Suprapubic skin (tissue), 4 donors: ENCODE measurements around the gene HNF1A.

ENCODE experiments used
- POLR2A ChIP-seq, 2 donors: fragments of 450-650 bp; IDR thresholded peaks; one replicate each; pipeline ENCODE4 v1.6.1; 2017; ENCODE audit warnings: antibody characterized with exemption in 2 of 2, mild to moderate bottlenecking in 2 of 2, moderate library complexity in 2 of 2
- POLR2AphosphoS5 ChIP-seq, 3 donors: sonication (generic); formaldehyde crosslinking; IDR thresholded peaks; one replicate each; pipeline ENCODE4 v1.6.1; 2017; ENCODE audit warnings: antibody characterized with exemption in 3 of 3
- TF ChIP-seq, protein P1 (sequence below), 2 donors: fragments of 200-600 bp in 1 of 2; fragments of 450-650 bp in 1 of 2; sonication (generic) in 1 of 2; IDR thresholded peaks; one replicate each; pipeline ENCODE4 v1.5.1; 2016 to 2019; ENCODE audit warnings: antibody characterized with exemption in 2 of 2, mild to moderate bottlenecking in 1 of 2, moderate library complexity in 1 of 2

DNA sequence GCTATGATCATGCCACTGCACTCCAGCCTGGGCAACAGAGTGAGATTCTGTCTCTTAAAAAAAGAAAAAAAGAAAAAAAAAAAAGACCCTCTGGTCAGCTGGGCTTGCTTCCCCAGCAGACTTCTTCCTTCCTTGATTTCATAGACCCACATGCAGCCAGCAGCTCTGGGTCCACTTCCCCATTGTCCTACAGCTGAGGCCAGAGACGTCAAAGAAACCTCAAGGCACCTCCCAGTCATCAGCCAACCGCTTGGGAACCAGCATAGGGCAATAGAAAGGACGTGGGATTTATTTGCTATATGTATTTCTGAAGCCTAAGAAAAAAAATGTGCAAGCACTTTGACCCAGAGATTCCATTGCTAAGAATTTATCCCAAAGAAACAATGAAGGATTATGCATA is 38.8 kb upstream of the HNF1A start:
- TF ChIP-seq, protein P1, sequence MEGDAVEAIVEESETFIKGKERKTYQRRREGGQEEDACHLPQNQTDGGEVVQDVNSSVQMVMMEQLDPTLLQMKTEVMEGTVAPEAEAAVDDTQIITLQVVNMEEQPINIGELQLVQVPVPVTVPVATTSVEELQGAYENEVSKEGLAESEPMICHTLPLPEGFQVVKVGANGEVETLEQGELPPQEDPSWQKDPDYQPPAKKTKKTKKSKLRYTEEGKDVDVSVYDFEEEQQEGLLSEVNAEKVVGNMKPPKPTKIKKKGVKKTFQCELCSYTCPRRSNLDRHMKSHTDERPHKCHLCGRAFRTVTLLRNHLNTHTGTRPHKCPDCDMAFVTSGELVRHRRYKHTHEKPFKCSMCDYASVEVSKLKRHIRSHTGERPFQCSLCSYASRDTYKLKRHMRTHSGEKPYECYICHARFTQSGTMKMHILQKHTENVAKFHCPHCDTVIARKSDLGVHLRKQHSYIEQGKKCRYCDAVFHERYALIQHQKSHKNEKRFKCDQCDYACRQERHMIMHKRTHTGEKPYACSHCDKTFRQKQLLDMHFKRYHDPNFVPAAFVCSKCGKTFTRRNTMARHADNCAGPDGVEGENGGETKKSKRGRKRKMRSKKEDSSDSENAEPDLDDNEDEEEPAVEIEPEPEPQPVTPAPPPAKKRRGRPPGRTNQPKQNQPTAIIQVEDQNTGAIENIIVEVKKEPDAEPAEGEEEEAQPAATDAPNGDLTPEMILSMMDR (IDR thresholded peaks at IDR 0.05): no peak
- TF ChIP-seq POLR2A (IDR thresholded peaks at IDR 0.05): no peak
- no peak for TF ChIP-seq POLR2AphosphoS5 (IDR thresholded peaks at IDR 0.05)
